Immature natural killer cell (primary cell): ENCODE data around the gene DDI2. TPM values are rescaled to one million over a fixed set of nuclear protein-coding genes. Genes with fewer than 3 reads are reported as not detected.

Experiments
- DNase-seq, 3 donors: peaks; one replicate each; pipeline ENCODE4 v3.0.0; 2022; ENCODE audit warnings: mixed read lengths in 1 of 3
- H3K27ac Mint-ChIP-seq, 6 donors: one replicate each; pipeline ENCODE4 v1.8.0; 2020; ENCODE audit warnings: mixed read lengths in 6 of 6, mild to moderate bottlenecking in 5 of 6, inconsistent platforms in 4 of 6, moderate library complexity in 3 of 6
- H3K27me3 Mint-ChIP-seq, 3 donors: one replicate each; pipeline ENCODE4 v1.8.0; 2020 to 2021; ENCODE audit warnings: low read depth in 3 of 3, mild to moderate bottlenecking in 3 of 3, mixed read lengths in 3 of 3, moderate library complexity in 3 of 3, inconsistent platforms in 1 of 3
- H3K36me3 Mint-ChIP-seq, 3 donors: one replicate each; pipeline ENCODE4 v1.8.0; 2020; ENCODE audit warnings: mixed read lengths in 3 of 3, inconsistent platforms in 2 of 3, mild to moderate bottlenecking in 2 of 3
- H3K4me1 Mint-ChIP-seq, 2 donors: one replicate each; pipeline ENCODE4 v1.8.0; 2020; ENCODE audit warnings: inconsistent platforms in 2 of 2, mild to moderate bottlenecking in 2 of 2, mixed read lengths in 2 of 2, moderate library complexity in 1 of 2
- H3K4me3 Mint-ChIP-seq, 5 donors: one replicate each; pipeline ENCODE4 v1.8.0; 2020; ENCODE audit warnings: mild to moderate bottlenecking in 5 of 5, mixed read lengths in 5 of 5, inconsistent platforms in 3 of 5, moderate library complexity in 3 of 5
- H3K9me3 Mint-ChIP-seq, 6 donors: one replicate each; pipeline ENCODE4 v1.8.0; 2020; ENCODE audit warnings: mild to moderate bottlenecking in 6 of 6, mixed read lengths in 6 of 6, inconsistent platforms in 4 of 6, moderate library complexity in 3 of 6
- polyA plus RNA-seq, 3 donors: library from polyadenylated mRNA; unstranded; fragments of 300-500 nt; fragmentation: Illumina TruSeq; gene quantifications; one replicate each; pipeline ENCODE4 v1.2.3, GENCODE V29; 2021

Gene DDI2
- polyA plus RNA-seq, 3 donors from 2014 or later = 1.9 to 5.2 (median 3.3) TPM

DNA sequence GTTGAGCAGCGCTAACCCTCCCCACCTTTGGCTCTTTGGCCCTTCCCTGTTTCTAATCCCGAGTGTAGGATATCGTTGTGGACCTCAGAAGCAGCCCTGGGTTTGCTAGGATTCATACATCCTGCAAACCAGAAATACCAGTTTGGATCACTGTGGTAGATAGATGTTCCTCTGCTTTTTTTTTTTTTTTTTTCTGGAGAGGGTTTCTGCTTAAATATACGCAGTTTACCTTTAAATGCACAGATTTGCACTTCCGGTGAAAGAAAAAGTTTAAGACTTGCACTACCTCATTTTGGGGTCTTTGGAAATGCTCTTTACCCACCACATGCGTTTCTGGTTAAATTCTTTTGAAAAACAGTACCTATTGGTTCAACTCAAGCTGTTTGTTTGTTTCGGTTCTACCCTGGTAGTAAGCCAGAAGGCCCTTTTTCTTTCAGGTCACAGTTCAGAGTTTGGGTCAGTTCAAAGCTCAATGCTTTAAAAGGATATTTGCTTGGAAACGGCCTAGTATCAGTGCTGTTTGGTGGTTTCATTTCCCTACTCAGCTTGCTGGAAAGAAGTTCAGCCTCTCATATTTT lies 908 bp downstream of the DDI2 start:
- Mint-ChIP-seq H3K27ac (peak overlapping the region; percentile 91 to 95 (median 93)), H3K9me3 (peaks cover 0 to 1% (median 0%) of the 10 kb centered on the region in 6 donors), H3K4me1 (peaks cover 44 to 59% of the 10 kb centered on the region in 2 donors), H3K4me3 (peak overlapping the region; percentile 87 to 94 (median 91)), H3K27me3 (peaks cover 0 to 9% (median 2%) of the 10 kb centered on the region in 3 donors), H3K36me3 (peaks cover 0 to 4% (median 0%) of the 10 kb centered on the region in 3 donors)
- DNase-seq = peak; percentile 9 to 25 (median 15)

- DNase-seq = no peak
- H3K27me3 Mint-ChIP-seq = peaks cover 0 to 9% (median 2%) of the 10 kb centered on the region in 3 donors
- H3K9me3 Mint-ChIP-seq = peaks cover 0 to 1% (median 0%) of the 10 kb centered on the region in 6 donors
- peak overlapping the region; percentile 91 to 95 (median 93) for H3K27ac Mint-ChIP-seq
- peaks cover 44 to 60% of the 10 kb centered on the region in 2 donors for H3K4me1 Mint-ChIP-seq
- H3K4me3 Mint-ChIP-seq = peak overlapping the region; percentile 87 to 94 (median 91)
- peaks cover 0 to 4% (median 0%) of the 10 kb centered on the region in 3 donors for H3K36me3 Mint-ChIP-seq
Measured at GRCh38 chr1:15618655-15619525, 1.6 kb downstream of the DDI2 start.

GRCh38 chr1:15620155-15620545 lies 2.9 kb downstream of the DDI2 start:
- Mint-ChIP-seq H3K36me3 (peaks cover 0 to 3% (median 2%) of the 10 kb centered on the region in 3 donors), H3K27me3 (peaks cover 0 to 9% (median 2%) of the 10 kb centered on the region in 3 donors), H3K27ac (peak overlapping the region in 4 of 6 donors; percentile 11 to 86 (median 63)), H3K4me1 (peaks cover 48 to 70% of the 10 kb centered on the region in 2 donors), H3K9me3 (peaks cover 0 to 1% (median 0%) of the 10 kb centered on the region in 6 donors), H3K4me3 (peak overlapping the region in 2 of 5 donors; percentile 9 to 36)
- peak; percentile 14 to 46 (median 34) for DNase-seq

GRCh38 chr1:15620902-15621682 lies 3.8 kb downstream of the DDI2 start:
- peak overlapping the region in 1 of 6 donors; percentile 36 for H3K27ac Mint-ChIP-seq
- peaks cover 0 to 9% (median 2%) of the 10 kb centered on the region in 3 donors for H3K27me3 Mint-ChIP-seq
- H3K36me3 Mint-ChIP-seq = peaks cover 0 to 3% (median 3%) of the 10 kb centered on the region in 3 donors
- H3K4me3 Mint-ChIP-seq = peak overlapping the region in 1 of 5 donors; percentile 25
- DNase-seq = no peak
- H3K9me3 Mint-ChIP-seq = peaks cover 0 to 1% (median 0%) of the 10 kb centered on the region in 6 donors
- H3K4me1 Mint-ChIP-seq = peaks cover 49 to 76% of the 10 kb centered on the region in 2 donors

GRCh38 chr1:15621975-15622374 lies 4.7 kb downstream of the DDI2 start:
- no peak overlapping the region for H3K27ac Mint-ChIP-seq
- peaks cover 0 to 7% (median 0%) of the 10 kb centered on the region in 3 donors for H3K27me3 Mint-ChIP-seq
- no peak for DNase-seq
- no peak overlapping the region for H3K4me3 Mint-ChIP-seq
- peaks cover 0 to 1% (median 0%) of the 10 kb centered on the region in 6 donors for H3K9me3 Mint-ChIP-seq
- H3K36me3 Mint-ChIP-seq = peaks cover 0 to 3% (median 3%) of the 10 kb centered on the region in 3 donors
- peaks cover 49 to 76% of the 10 kb centered on the region in 2 donors for H3K4me1 Mint-ChIP-seq

GRCh38 chr1:15622712-15623373 lies 5.6 kb downstream of the DDI2 start:
- Mint-ChIP-seq H3K4me3 (no peak overlapping the region), H3K4me1 (peaks cover 47 to 85% of the 10 kb centered on the region in 2 donors), H3K36me3 (peaks cover 3 to 7% (median 3%) of the 10 kb centered on the region in 3 donors), H3K9me3 (peaks cover 0 to 1% (median 0%) of the 10 kb centered on the region in 6 donors), H3K27me3 (peaks cover 0 to 7% (median 0%) of the 10 kb centered on the region in 3 donors), H3K27ac (peak overlapping the region in 4 of 6 donors; percentile 3 to 55 (median 14))
- no peak for DNase-seq

DNA sequence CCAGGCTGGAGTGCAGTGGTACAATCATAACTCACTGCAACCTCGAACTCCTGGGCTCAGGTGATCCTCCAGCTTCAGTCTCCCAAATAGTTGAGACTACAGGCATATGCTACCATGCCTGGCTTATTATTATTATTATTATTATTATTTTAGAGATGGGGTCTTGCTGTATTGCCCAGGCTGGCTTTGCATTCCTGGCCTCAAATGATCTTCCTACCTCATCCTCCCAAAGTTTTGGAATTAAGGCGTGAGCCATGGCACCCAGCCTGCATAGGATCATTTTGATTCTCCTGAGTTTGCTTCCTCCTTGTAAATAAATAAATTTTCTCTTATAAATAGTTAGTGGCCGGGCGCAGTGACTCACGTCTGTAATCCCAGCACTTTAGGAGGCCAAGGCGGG lies 6.2 kb downstream of the DDI2 start:
- Mint-ChIP-seq H3K27me3 (peaks cover 0 to 2% (median 0%) of the 10 kb centered on the region in 3 donors), H3K27ac (no peak overlapping the region), H3K36me3 (peaks cover 3 to 9% (median 3%) of the 10 kb centered on the region in 3 donors), H3K9me3 (peaks cover 0 to 1% (median 0%) of the 10 kb centered on the region in 6 donors), H3K4me1 (peaks cover 44 to 83% of the 10 kb centered on the region in 2 donors), H3K4me3 (no peak overlapping the region)
- no peak for DNase-seq

DNA sequence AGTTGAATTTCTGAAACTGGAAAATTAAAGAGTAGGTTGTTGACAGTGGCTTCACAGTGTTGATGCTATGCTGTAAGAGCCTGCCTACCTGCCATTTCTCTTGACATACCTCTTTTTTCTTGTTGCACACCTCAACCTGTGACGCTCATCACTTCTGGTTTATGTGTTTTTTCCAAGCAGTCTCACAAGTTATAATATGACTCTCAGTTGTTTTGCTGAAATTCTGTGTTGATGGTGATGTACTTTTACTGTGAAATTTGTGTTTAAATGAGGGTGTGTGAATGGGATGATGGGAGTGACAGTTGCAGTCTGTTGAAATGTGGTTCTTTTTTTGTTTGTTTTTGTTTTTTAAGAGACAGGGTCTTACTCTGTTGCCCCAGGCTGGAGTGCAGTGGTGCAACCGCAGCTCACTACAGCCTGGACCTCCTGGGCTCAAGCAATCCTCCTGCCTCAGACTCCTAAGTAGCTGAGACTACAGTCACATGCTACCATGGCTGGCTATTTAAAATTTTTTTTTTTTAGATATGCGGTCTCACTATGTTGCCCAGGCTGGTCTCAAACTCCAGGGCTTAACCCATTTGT lies 7.0 kb downstream of the DDI2 start:
- no peaks in the 10 kb centered on the region for H3K27me3 Mint-ChIP-seq
- H3K36me3 Mint-ChIP-seq = peaks cover 3 to 13% (median 6%) of the 10 kb centered on the region in 3 donors
- no peak for DNase-seq
- peaks cover 38 to 75% of the 10 kb centered on the region in 2 donors for H3K4me1 Mint-ChIP-seq
- H3K4me3 Mint-ChIP-seq = no peak overlapping the region
- peaks cover 0 to 1% (median 0%) of the 10 kb centered on the region in 6 donors for H3K9me3 Mint-ChIP-seq
- peak overlapping the region in 1 of 6 donors; percentile 62 for H3K27ac Mint-ChIP-seq

DNA sequence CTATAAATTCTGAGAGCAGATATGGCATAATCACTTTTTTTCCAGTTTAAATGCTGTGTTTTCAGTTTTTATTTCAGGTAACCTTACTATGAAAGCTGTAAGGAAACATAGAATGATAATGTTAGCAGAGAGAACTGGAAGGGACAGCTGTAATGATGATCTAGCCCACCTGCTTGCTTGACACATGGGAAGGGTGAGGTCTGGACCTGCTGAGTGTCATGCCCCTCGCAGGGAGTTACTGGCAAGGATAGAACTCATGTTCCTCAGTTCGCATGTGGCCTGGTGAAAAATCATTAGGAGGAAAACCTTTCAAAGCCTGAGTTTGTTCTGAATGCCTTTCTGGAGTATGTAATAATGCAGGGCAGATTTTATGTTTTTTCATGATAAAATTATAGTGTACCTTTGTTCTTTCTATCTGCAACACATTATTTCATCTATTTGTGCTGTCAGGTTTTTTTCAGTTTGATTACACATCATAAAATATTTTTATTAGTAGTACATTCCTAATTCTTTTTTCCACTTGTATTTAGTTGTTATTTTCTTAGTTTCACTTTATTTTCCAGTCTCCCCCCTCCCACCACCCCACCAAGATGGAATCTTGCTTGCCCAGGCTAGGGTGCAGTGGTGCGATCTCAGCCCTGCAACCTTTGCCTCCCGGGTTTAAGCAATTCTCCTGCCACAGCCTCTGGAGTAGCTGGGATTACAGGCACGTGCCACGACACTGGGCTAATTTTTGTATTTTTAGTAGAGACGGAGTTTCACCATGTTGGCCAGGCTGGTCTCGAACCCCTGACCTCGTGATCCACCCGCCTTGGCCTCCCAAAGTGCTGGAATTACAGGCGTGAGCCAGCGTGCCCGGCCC lies 8.0 kb downstream of the DDI2 start:
- Mint-ChIP-seq H3K9me3 (peaks cover 0 to 1% (median 0%) of the 10 kb centered on the region in 6 donors), H3K27ac (peak overlapping the region in 1 of 6 donors; percentile 40), H3K27me3 (no peaks in the 10 kb centered on the region), H3K36me3 (peaks cover 3 to 13% (median 10%) of the 10 kb centered on the region in 3 donors), H3K4me1 (peaks cover 31 to 64% of the 10 kb centered on the region in 2 donors), H3K4me3 (no peak overlapping the region)
- DNase-seq = no peak

GRCh38 chr1:15626269-15626950 lies 9.2 kb downstream of the DDI2 start:
- Mint-ChIP-seq H3K4me3 (no peak overlapping the region), H3K4me1 (peaks cover 23 to 56% of the 10 kb centered on the region in 2 donors), H3K27ac (peak overlapping the region in 1 of 6 donors; percentile 2), H3K9me3 (no peaks in the 10 kb centered on the region), H3K36me3 (peaks cover 6 to 19% (median 10%) of the 10 kb centered on the region in 3 donors), H3K27me3 (no peaks in the 10 kb centered on the region)
- no peak for DNase-seq

GRCh38 chr1:15627343-15627988 lies 10.2 kb downstream of the DDI2 start:
- H3K4me1 Mint-ChIP-seq = peaks cover 18 to 45% of the 10 kb centered on the region in 2 donors
- H3K27me3 Mint-ChIP-seq = no peaks in the 10 kb centered on the region
- peaks cover 6 to 25% (median 10%) of the 10 kb centered on the region in 3 donors for H3K36me3 Mint-ChIP-seq
- peak overlapping the region in 2 of 6 donors; percentile 27 to 49 for H3K27ac Mint-ChIP-seq
- no peak overlapping the region for H3K4me3 Mint-ChIP-seq
- no peaks in the 10 kb centered on the region for H3K9me3 Mint-ChIP-seq
- DNase-seq = no peak
